WTC11 (cell line): ENCODE measurements around the gene PXN.

Experiments used
- CREB1 ChIP-seq: sonication (generic); formaldehyde crosslinking; IDR thresholded peaks from 2 replicates; pipeline ENCODE4 v1.8.0; 2023; ENCODE audit warnings: mild to moderate bottlenecking, missing genetic modification reagents
- JUN ChIP-seq: sonication (generic); formaldehyde crosslinking; IDR thresholded peaks from 2 replicates; pipeline ENCODE4 v1.8.0; 2023; ENCODE audit warnings: mild to moderate bottlenecking, missing genetic modification reagents
- KAT7 ChIP-seq: sonication (generic); formaldehyde crosslinking; IDR thresholded peaks from 2 replicates; pipeline ENCODE4 v1.8.1; 2023; ENCODE audit warnings: missing genetic modification reagents, mild to moderate bottlenecking, borderline replicate concordance
- NFE2L1 ChIP-seq: sonication (generic); formaldehyde crosslinking; IDR thresholded peaks from 2 replicates; pipeline ENCODE4 v1.8.1; 2023; ENCODE audit warnings: missing genetic modification reagents
- PRRX2 ChIP-seq: fragments of 250-450 bp; sonication (Bioruptor Pico); IDR thresholded peaks from 2 replicates; pipeline ENCODE4 v1.8.0; 2021; ENCODE audit warnings: mild to moderate bottlenecking
- ZBTB21 ChIP-seq: sonication (generic); formaldehyde crosslinking; IDR thresholded peaks from 2 replicates; pipeline ENCODE4 v1.8.1; 2023; ENCODE audit warnings: mild to moderate bottlenecking, missing genetic modification reagents, borderline replicate concordance
- ZNF121 ChIP-seq: sonication (generic); formaldehyde crosslinking; IDR thresholded peaks from 2 replicates; pipeline ENCODE4 v1.8.0; 2023; ENCODE audit warnings: missing genetic modification reagents
- TF ChIP-seq, protein P1 (sequence below): fragments of 200-600 bp; IDR thresholded peaks from 2 replicates; pipeline ENCODE4 v1.8.0; 2022; ENCODE audit warnings: antibody characterized with exemption
- TF ChIP-seq, protein P2 (sequence below): sonication (generic); formaldehyde crosslinking; IDR thresholded peaks from 2 replicates; pipeline ENCODE4 v1.8.1; 2023; ENCODE audit warnings: mild to moderate bottlenecking, missing genetic modification reagents, moderate library complexity
- TF ChIP-seq, protein P3 (sequence below): sonication (generic); formaldehyde crosslinking; IDR thresholded peaks from 2 replicates; pipeline ENCODE4 v1.8.1; 2023; ENCODE audit warnings: mild to moderate bottlenecking, missing genetic modification reagents
- TF ChIP-seq, protein P4 (sequence below): sonication (generic); formaldehyde crosslinking; IDR thresholded peaks from 2 replicates; pipeline ENCODE4 v1.8.0; 2022; ENCODE audit warnings: mild to moderate bottlenecking, missing genetic modification reagents

DNA sequence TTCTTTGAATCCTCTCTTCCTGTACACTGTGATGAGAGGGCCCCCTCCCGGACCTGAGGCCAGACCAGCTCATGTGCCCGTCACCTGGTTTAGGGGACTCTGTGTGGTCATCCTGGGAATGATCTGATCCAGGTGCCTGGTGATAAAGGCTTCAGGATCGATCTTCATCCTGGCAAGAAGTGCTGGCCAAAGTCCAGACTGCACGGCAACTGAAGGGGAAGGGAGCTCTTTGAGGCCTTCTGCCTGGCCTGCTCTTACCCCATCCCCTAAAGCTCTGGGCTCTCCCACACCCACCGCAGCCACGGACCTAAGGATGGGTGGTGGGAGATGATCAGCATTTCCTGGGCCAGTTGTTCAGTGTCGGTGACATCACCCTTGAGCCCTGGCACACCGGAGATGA is 102.8 kb downstream of the PXN start:
- TF ChIP-seq, protein P1, sequence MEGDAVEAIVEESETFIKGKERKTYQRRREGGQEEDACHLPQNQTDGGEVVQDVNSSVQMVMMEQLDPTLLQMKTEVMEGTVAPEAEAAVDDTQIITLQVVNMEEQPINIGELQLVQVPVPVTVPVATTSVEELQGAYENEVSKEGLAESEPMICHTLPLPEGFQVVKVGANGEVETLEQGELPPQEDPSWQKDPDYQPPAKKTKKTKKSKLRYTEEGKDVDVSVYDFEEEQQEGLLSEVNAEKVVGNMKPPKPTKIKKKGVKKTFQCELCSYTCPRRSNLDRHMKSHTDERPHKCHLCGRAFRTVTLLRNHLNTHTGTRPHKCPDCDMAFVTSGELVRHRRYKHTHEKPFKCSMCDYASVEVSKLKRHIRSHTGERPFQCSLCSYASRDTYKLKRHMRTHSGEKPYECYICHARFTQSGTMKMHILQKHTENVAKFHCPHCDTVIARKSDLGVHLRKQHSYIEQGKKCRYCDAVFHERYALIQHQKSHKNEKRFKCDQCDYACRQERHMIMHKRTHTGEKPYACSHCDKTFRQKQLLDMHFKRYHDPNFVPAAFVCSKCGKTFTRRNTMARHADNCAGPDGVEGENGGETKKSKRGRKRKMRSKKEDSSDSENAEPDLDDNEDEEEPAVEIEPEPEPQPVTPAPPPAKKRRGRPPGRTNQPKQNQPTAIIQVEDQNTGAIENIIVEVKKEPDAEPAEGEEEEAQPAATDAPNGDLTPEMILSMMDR = no peak
- no peak for TF ChIP-seq JUN
- no peak for TF ChIP-seq KAT7
- TF ChIP-seq CREB1 = no peak
- TF ChIP-seq ZNF121 (CRISPR knock-in tag) = no peak
- TF ChIP-seq, protein P2, sequence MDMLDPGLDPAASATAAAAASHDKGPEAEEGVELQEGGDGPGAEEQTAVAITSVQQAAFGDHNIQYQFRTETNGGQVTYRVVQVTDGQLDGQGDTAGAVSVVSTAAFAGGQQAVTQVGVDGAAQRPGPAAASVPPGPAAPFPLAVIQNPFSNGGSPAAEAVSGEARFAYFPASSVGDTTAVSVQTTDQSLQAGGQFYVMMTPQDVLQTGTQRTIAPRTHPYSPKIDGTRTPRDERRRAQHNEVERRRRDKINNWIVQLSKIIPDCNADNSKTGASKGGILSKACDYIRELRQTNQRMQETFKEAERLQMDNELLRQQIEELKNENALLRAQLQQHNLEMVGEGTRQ = no peak
- no peak for TF ChIP-seq NFE2L1 (CRISPR knock-in tag)
- TF ChIP-seq, protein P3, sequence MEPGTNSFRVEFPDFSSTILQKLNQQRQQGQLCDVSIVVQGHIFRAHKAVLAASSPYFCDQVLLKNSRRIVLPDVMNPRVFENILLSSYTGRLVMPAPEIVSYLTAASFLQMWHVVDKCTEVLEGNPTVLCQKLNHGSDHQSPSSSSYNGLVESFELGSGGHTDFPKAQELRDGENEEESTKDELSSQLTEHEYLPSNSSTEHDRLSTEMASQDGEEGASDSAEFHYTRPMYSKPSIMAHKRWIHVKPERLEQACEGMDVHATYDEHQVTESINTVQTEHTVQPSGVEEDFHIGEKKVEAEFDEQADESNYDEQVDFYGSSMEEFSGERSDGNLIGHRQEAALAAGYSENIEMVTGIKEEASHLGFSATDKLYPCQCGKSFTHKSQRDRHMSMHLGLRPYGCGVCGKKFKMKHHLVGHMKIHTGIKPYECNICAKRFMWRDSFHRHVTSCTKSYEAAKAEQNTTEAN = no peak
- TF ChIP-seq ZBTB21 (CRISPR knock-in tag) = no peak
- no peak for TF ChIP-seq PRRX2 (CRISPR knock-in tag)
- TF ChIP-seq, protein P4, sequence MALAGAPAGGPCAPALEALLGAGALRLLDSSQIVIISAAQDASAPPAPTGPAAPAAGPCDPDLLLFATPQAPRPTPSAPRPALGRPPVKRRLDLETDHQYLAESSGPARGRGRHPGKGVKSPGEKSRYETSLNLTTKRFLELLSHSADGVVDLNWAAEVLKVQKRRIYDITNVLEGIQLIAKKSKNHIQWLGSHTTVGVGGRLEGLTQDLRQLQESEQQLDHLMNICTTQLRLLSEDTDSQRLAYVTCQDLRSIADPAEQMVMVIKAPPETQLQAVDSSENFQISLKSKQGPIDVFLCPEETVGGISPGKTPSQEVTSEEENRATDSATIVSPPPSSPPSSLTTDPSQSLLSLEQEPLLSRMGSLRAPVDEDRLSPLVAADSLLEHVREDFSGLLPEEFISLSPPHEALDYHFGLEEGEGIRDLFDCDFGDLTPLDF (CRISPR knock-in tag) = no peak
